Peyer's patch (tissue), 4 donors: ENCODE data around the gene SLX1B.
"Not testable (repeated sequence)": the region's sequence is repeated elsewhere in the genome, so short reads cannot be mapped to it uniquely, and the experiment has no call there.

Source experiments
- CTCF ChIP-seq, 6 experiments: fragments of 450-650 bp in 4 of 6; fragments of 200-600 bp in 2 of 6; sonication (generic) in 1 of 6; IDR thresholded peaks; one replicate each; pipeline ENCODE4 v1.5.1; 2017 to 2019; ENCODE audit warnings: antibody characterized with exemption in 6 of 6, mild to moderate bottlenecking in 3 of 6, moderate library complexity in 1 of 6
- POLR2A ChIP-seq, 2 donors: fragments of 450-650 bp; IDR thresholded peaks; one replicate each; pipeline ENCODE4 v1.5.1; 2017; ENCODE audit warnings: antibody characterized with exemption in 2 of 2, mild to moderate bottlenecking in 2 of 2, moderate library complexity in 2 of 2

- TF ChIP-seq POLR2A, CTCF (IDR thresholded peaks at IDR 0.05): not testable (repeated sequence)
Measured at GRCh38 chr16:29425390-29425789, 28.9 kb upstream of the SLX1B start.
